Upper lobe of left lung (tissue), 4 donors: ENCODE results near the gene MYO1C.

Source experiments
- EP300 ChIP-seq, 4 donors: sonication (generic); formaldehyde crosslinking; IDR thresholded peaks; one replicate each; pipeline ENCODE4 v1.5.1; 2017; ENCODE audit warnings: antibody characterized with exemption in 4 of 4, control low read depth in 2 of 4
- POLR2A ChIP-seq, 4 donors: fragments of 450-650 bp; IDR thresholded peaks; one replicate each; pipeline ENCODE4 v1.5.1; 2016 to 2017; ENCODE audit warnings: antibody characterized with exemption in 4 of 4, mild to moderate bottlenecking in 2 of 4
- TF ChIP-seq, protein P1 (sequence below), 6 experiments: fragments of 450-650 bp in 4 of 6; fragments of 200-600 bp in 2 of 6; sonication (generic) in 2 of 6; IDR thresholded peaks; one replicate each; pipeline ENCODE4 v1.5.1; 2016 to 2019; ENCODE audit warnings: antibody characterized with exemption in 6 of 6

- TF ChIP-seq, protein P1, sequence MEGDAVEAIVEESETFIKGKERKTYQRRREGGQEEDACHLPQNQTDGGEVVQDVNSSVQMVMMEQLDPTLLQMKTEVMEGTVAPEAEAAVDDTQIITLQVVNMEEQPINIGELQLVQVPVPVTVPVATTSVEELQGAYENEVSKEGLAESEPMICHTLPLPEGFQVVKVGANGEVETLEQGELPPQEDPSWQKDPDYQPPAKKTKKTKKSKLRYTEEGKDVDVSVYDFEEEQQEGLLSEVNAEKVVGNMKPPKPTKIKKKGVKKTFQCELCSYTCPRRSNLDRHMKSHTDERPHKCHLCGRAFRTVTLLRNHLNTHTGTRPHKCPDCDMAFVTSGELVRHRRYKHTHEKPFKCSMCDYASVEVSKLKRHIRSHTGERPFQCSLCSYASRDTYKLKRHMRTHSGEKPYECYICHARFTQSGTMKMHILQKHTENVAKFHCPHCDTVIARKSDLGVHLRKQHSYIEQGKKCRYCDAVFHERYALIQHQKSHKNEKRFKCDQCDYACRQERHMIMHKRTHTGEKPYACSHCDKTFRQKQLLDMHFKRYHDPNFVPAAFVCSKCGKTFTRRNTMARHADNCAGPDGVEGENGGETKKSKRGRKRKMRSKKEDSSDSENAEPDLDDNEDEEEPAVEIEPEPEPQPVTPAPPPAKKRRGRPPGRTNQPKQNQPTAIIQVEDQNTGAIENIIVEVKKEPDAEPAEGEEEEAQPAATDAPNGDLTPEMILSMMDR (IDR thresholded peaks at IDR 0.05) = no peak
- TF ChIP-seq EP300 (IDR thresholded peaks at IDR 0.05) = no peak
- TF ChIP-seq POLR2A (IDR thresholded peaks at IDR 0.05) = no peak
Measured at GRCh38 chr17:1467258-1467657, 25.2 kb downstream of the MYO1C start.
